Stimulated activated CD4-positive, alpha-beta T cell treated with anti-CD3 and anti-CD28 coated beads, Interleukin-15, amount 100 ng/mL, for 1 hour (primary cell): ENCODE results near the gene LRRC10B.

Experiments
- DNase-seq, 2 donors: peaks; one replicate each; pipeline ENCODE4 v3.0.0-alpha.2; 2020; ENCODE audit warnings: low read depth in 1 of 2, low spot score in 1 of 2

The LRRC10B gene

GRCh38 chr11:61507012-61507768 lies 1.4 kb upstream of the LRRC10B start:
- no peak for DNase-seq

DNA sequence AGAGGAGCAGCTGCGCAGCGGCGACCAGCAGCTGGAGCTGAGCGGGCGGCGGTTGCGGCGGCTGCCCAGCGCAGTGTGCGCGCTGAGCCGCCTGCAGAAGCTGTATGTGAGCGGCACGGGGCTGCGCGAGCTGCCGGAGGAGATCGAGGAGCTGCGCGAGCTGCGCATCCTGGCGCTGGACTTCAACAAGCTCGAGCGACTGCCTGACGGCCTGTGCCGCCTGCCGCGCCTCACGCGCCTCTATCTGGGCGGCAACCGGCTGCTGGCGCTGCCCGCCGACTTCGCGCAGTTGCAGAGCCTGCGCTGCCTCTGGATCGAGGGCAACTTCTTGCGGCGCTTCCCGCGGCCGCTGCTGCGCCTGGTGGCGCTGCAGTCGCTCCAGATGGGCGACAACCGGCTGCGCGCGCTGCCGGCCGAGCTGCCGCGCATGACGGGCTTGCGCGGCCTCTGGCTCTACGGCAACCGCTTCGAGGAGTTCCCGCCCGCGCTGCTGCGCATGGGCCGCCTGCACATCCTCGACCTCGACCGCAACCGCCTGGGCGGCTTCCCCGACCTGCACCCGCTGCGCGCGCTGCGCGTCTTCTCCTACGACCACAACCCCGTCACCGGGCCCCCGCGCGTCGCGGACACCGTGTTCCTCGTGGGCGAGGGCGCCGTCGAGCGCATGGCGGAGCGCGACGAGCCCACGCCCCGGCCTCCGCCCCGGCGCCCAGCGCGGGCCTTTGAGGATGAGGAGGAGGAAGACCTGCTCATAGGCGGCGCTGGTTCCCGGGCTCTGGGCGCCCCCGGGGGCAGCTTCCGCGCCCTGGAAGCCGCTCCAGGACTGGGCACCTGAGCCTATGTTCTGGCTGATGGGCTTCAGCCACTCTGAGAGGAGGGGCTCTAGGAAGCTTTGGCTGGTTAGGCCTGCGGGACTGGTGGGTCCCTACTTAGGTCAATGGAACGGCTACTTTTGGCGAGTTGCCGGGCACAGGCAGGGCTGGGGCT lies 787 bp downstream of the LRRC10B start:
- peak; percentile 4 to 50 for DNase-seq

DNA sequence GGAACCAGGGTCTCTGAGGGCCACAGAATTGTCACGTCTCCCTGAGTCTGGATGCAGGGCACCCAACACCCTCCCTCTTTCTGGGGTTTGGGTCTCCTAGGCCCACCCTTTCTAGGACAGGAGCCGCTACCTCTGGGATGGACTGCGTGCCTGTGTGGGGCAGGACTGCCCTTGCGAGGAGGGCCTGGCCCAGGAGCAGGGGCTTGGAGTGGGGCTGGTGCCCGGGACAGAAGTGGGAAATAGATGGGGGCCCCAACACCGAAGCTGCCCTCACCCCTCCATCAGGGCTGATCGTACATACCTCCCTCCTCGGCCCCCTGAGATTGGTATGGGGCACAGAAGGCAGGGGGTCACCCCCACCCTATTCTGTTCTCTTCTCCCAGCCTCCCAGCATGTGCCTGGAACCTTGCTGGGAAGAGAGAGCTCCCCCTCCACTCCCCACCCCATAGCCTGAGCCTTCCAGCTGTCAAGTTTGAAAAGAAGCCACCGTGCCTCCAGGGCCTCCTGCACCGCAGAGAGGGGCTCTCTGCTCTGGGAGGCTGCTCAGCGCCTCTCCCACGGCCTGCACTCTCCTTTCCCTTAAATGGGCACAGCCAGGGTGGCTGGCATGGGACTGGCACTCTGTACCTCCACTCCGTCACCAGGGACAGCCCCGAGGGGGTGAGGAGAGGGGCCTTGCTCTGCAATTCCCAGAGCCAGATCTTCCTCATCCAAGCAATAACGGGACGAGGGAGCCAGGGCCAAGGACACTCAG lies 1.8 kb downstream of the LRRC10B start:
- DNase-seq: no peak

DNA sequence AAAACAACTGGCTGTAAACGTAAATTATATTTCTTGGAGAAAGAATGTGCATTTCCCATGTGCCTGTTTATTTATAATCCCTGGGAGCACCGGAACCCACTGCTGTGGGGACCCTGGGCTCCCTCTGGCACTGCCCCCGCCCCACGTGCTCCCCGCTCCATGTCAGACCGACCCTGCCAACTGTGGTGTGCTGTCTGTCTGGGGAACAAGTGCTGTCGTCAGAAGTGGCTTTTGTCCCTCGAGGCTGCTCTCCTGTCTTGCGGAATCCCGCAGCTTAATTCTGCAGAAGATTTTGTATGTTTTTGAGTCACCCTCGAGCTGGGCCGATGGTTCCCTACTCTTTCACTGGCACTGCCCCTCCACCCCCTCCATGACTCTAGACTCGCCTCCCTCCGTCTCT lies 2.4 kb downstream of the LRRC10B start:
- no peak for DNase-seq

DNA sequence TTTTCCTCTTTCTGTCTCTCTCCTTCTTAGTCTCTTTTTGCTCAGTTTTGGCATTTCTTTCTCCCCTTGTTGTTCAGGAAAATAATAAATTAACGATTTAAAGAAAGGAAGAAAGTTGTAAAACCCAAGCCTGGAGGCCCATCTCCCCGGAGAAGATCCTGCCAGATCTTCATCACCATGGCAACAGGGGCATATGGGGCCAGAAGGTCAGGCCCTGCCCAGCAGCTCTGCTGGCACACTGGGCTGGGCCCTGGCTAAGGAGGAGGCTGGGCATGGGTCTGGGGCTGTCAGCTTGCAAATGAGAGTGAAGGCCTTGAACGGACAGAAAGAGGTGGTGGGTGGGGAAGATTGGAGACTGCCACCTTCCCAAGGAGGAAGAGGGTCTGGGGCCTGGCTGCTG lies 2.8 kb downstream of the LRRC10B start:
- no peak for DNase-seq

GRCh38 chr11:61512435-61512834 lies 3.9 kb downstream of the LRRC10B start:
- DNase-seq: no peak

- no peak for DNase-seq
These were observed 4.7 kb downstream of the LRRC10B start for GRCh38 chr11:61513143-61513765.

DNA sequence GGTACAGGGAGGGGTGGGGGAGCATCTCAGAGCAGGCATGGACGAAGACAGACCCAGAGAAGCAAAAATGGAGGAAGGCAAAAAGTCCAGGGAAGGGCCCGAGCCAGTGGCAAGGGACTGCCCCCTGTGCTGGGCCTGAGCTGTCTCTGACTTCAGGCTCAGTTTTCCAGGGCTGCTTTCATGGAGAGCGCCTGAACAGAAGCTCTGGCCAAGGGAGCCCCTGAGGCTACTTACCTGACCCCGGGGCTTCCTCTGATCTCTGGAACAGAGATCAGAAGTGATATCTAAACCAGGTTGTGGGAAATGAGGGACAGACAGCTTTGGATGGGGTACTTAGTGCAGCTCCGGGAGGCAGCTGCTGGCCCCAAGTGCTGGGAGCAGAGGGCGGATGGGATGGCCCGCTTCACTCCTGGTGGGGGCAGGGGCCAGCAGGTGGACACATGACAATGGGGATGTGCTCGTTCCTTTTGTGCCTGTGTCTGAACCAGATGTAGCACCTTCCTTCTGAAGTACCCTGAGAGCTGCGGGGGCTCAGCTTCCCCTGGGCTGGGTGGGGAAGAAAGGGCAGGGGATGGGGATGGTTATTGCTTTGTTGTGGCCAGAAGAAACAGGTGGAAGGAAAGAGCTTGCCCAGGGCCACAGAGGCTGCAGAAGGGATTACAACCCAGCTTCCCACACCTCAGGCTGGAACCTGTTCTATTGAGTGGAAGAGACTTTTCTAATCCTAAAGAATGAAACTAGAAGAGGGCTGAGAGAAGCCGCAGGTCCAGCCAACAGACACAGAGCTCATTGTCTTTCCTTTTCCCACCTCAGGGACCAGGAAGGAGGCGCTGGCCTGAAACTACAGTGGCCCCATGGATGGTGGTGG lies 5.7 kb downstream of the LRRC10B start:
- DNase-seq: no peak

DNA sequence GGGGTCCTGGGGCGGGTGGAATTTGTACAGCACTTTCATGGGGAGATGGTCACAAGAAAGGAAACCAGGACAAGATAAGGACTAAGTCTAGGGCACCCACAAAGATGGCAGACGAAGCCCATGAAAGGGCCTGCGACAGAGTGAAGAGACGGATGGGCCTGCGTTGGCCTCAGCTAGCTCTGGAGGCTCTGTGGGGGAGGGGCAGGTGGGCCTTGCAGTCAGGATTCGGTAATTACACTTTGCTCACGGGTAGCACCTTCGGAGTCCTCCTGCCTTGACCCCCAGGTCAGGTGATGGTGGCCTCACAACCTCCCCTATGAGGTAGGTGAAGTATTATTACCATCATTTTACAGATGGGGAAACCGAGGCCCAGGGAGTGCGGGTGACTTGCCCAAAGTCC lies 7.1 kb downstream of the LRRC10B start:
- no peak for DNase-seq

DNA sequence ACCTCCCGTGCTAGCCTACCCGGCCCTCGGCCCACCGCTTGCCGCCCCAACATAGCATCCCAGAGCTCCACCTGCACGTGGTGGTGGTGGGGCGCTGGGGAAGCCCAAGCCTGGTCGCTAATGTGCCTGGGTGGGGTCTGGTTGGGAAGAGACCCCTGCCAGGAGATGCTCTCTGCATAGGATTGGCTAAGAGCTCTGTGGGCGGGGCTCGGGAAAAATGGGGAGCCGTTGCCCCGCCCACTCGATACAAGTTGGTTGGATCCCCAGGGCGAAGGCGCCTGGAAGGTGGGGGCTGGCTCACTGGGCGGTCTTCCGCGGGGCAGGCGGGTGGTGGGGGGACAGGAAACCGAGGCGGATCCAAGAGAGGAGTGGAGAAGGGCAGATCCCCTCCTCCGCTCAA lies 7.6 kb downstream of the LRRC10B start:
- DNase-seq: no peak

DNA sequence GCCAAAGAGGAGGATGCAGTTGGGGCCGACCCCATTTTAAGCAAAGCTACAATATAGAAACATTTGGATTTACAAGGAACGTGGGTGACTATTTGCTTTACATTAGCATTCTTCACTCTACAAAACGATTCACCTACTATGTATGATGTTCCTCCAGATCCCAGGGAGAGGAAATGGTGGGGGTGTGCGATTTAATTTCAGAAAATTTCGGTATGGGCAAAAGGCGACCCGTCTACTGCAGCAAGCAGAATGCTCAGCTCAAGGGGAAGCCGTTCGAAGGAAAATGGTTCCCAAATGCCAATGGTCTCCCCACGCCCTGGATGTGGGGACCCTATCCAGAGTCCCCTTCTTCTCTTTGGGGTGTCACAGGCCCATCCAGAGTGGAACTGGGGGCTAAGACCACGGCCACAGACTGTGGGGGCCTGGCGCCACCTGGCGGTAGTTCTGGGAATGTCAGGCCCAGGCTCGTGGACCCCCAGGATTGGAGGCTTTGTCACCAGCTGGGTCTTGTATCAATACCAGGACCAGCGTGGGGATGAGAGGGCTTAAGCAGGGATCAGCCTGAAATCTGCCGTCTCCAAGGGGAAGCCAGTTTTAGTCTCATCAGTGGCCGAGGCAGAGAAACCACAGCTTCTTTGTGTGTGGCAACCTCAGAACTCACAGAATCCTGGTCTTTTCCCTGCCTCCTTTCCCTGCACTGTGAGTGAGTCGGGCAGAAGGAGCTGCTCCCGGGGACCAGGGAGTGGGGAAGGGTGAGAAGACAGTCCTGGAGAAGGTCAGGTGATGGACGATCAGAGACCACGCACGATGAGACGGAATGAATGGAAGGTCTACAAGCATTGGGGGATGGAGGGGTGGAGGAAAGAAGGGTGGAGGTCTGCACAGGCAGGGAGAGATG lies 8.4 kb downstream of the LRRC10B start:
- peak; percentile 22 to 48 for DNase-seq

DNA sequence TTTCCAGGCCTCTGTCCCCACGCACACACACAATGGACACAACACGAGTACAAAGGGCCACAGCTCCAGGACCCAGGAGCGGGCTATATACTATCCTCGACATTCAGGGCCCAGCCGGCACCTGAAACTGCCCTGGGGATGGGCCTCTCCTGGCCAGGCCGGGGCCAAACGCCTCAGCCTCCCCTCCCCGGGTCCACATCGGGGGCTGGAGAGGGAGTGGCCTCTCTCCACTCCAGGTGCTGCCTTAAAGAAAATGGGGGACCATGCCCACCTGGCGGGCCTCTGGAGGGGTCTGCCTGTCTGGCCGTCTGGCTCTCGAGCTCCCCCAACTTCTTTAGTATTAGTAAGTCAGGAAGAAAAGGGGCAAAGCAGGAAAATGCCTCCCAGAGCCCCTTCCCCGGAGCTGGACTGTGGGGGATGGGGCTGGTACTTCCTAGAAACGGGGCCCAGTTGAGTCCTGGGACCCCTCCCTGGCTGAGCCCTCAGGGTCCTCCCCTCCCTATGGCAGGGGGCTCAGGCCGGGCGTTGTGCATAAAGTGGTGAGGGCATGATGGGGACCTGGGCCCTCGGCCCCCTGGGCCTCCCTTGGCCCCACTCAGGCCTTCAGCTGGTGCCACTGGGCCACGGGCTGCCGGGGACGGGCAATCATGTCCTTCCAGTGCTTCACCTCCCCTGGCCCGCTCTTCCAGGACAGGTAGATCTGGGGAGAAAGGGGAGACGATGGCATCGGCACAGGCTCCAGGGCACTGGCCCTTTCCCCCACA lies 9.7 kb downstream of the LRRC10B start:
- DNase-seq: no peak

DNA sequence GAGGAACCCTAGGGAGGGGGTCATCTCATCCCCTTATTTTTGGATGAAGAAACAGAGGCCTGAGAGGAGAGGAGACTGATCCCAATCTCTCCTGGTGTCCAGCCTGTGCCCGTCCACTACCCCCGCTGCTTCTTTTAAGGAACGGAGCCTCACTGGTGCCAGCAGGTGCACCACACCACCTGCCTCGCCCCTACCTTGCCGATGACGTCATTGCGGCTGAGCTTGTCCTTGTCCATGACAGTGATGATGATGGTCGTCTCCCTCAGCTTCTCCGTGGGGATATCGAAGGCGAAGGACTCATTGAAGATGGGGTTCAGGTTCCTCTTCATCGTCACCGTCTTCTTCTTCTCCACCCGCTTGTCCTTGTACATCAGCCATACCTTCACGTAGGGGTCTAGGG lies 14.3 kb downstream of the LRRC10B start:
- DNase-seq: no peak

DNA sequence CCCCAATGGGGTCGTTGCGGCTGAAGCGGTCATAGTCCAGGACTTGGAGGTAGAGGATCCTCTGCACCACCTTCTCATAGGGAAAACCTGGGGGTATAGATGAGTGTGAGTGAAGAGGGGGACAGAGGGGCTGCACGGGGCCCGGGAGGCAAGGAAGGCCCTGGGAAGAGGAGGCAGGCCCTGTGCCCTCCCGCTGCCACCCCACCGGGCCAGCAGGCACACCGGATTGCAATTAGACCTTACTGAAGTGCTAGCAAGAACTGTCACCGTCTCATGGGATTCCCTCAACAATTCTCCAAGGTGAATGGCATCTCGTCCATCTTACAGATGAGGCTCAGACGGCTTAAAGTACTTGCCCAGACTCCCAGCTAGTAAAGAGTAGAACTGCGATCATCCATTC lies 15.9 kb downstream of the LRRC10B start:
- DNase-seq: no peak

DNA sequence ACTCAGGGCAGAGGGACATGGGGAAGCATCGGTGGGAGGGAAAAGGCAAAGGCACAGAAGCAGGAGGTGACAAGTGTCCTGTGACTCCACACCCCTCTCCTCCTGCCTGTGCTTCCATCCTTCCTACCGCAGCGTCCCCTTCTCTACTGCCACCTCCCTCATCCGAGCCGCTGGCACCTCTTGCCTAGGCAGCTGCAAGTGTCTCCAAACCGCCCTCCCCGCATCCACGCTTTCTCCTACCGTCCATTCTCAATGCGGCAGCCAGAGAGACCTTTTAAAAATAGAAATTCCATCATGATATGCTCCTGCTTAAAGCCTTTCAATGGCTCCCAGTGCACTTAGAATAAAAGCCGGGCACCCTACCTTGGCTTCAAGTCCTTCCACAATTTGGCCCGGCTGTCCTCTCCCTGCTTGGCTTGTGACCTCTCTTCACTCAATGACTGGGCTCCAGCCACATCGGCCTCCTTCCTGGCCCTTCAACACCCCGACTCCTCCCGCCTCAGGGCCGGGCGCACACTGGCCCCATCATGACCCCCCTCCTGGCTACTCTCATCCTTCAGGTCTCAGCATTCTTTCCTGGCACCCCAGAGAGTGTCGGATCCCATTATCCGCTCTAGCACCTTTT lies 16.5 kb downstream of the LRRC10B start:
- no peak for DNase-seq

GRCh38 chr11:61526229-61526628 lies 17.7 kb downstream of the LRRC10B start:
- DNase-seq: no peak

DNA sequence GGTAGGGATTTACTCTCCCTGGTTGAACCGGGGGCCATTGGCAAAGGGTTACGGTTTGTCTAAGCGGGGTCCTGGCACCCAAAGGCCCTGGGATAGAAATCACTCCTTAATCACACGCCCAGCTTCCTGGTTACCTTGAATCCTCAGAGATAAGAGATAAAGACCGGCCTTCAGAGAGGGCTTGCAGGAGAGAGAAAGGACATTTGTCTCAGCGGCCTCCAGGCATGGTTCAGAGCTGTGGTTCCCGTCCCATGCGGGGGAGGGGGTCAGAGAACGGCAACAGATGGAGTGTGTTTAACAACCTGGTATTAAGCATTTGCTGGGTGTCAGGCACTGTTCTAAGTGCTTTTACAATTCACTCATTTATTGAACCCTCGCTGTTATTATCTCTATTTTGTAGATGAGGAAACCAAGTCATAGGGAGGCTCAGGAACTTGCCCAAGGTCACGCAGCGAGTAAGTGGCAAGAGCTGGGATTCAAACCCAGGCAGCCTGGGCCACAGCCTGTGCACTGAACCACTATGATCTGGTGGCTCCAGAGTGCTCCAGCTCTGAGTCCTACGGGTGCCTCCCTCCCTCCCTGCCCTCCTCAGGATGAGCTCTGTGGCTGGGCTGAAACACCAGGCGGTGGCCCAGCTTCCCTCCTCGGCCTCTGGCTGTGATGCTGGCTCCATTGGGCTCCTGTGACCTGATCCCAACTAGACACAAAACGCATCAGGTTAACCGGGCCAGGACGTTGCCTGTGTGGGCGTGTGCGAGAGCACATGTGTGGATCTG lies 18.6 kb downstream of the LRRC10B start:
- no peak for DNase-seq
